ENCODE measurements around the gene EFNB2. TPM values are rescaled to one million over a fixed set of nuclear protein-coding genes. Genes with fewer than 3 reads are reported as not detected.

EFNB2 gene
- polyA plus RNA-seq, 3 donors = not detected

- no peak overlapping the region for H3K4me3 Mint-ChIP-seq
- H3K4me2 ChIP-seq (replicated peaks; ENCODE audit: extremely low read depth, low read length, poor library complexity, severe bottlenecking) = no peak overlapping the region
- H3K79me2 ChIP-seq (ENCODE audit: insufficient read depth, low read length) = no peaks in the 10 kb centered on the region
- WGBS (ENCODE audit: insufficient coverage) = no CpG with 5 or more reads among the region's 3 CpGs
- TF ChIP-seq CTCF (IDR thresholded peaks at IDR 0.05) = no peak
- DNase-seq = no peak
- peaks cover 27 to 37% (median 34%) of the 10 kb centered on the region in 3 donors for H3K27me3 Mint-ChIP-seq (ENCODE audit: low read depth in 3 of 3)
- peaks cover 23% of the 10 kb centered on the region for H3K4me1 Mint-ChIP-seq
- peaks cover 7 to 21% of the 10 kb centered on the region in 2 donors for H3K36me3 ChIP-seq (replicated peaks in 1 of 2; ENCODE audit: control insufficient read depth in 1 of 2, insufficient read depth in 2 of 2, low read length in 2 of 2)
- H2AFZ ChIP-seq (ENCODE audit: insufficient read depth, low read depth, low read length, poor library complexity, severe bottlenecking) = no peak overlapping the region
- no peak overlapping the region for H3K27ac Mint-ChIP-seq
- intact Hi-C loops (cut with micrococcal nuclease) = no loop called here
- no peak overlapping the region for H3K4me3 ChIP-seq (replicated peaks in 1 of 3; ENCODE audit: low read depth in 2 of 3, low read length in 3 of 3)
- H3K27ac ChIP-seq (ENCODE audit: low read depth in 1 of 2, low read length in 2 of 2) = no peak overlapping the region
- H3K4me1 ChIP-seq (ENCODE audit: control insufficient read depth in 1 of 2, insufficient read depth in 2 of 2, low read length in 2 of 2) = peaks cover 24 to 34% of the 10 kb centered on the region in 2 donors
- H4K20me1 ChIP-seq (ENCODE audit: insufficient read depth, low read length) = peaks cover 15% of the 10 kb centered on the region
- peaks cover 0 to 9% of the 10 kb centered on the region in 2 donors for H3K9me3 ChIP-seq (replicated peaks in 1 of 2; ENCODE audit: control insufficient read depth in 1 of 2, insufficient read depth in 1 of 2, low read length in 2 of 2)
- H3K27me3 ChIP-seq (ENCODE audit: control insufficient read depth in 2 of 2, insufficient read depth in 2 of 2, low read length in 2 of 2) = peaks cover 22 to 37% of the 10 kb centered on the region in 2 donors
- H3K9me3 Mint-ChIP-seq = peaks cover 0 to 6% (median 2%) of the 10 kb centered on the region in 7 donors
- H3K9ac ChIP-seq (ENCODE audit: insufficient read depth, low read length, poor library complexity, severe bottlenecking) = no peak overlapping the region
- peaks cover 18 to 20% of the 10 kb centered on the region in 2 donors for H3K36me3 Mint-ChIP-seq
These were observed 2.1 kb upstream of the EFNB2 start for GRCh38 chr13:106537521-106537920.

- Histone ChIP-seq H3K79me2 (ENCODE audit: insufficient read depth, low read length) (no peaks in the 10 kb centered on the region), H3K4me1 (ENCODE audit: control insufficient read depth in 1 of 2, insufficient read depth in 2 of 2, low read length in 2 of 2) (peaks cover 24 to 34% of the 10 kb centered on the region in 2 donors), H3K9ac (ENCODE audit: insufficient read depth, low read length, poor library complexity, severe bottlenecking) (peak overlapping the region; percentile 16), H2AFZ (ENCODE audit: insufficient read depth, low read depth, low read length, poor library complexity, severe bottlenecking) (peak overlapping the region; percentile 77), H3K9me3 (replicated peaks in 1 of 2; ENCODE audit: control insufficient read depth in 1 of 2, insufficient read depth in 1 of 2, low read length in 2 of 2) (peaks cover 0 to 15% of the 10 kb centered on the region in 2 donors), H4K20me1 (ENCODE audit: insufficient read depth, low read length) (peaks cover 10% of the 10 kb centered on the region), H3K27me3 (ENCODE audit: control insufficient read depth in 2 of 2, insufficient read depth in 2 of 2, low read length in 2 of 2) (peaks cover 33 to 48% of the 10 kb centered on the region in 2 donors), H3K4me2 (replicated peaks; ENCODE audit: extremely low read depth, low read length, poor library complexity, severe bottlenecking) (peak overlapping the region; percentile 91), H3K36me3 (replicated peaks in 1 of 2; ENCODE audit: control insufficient read depth in 1 of 2, insufficient read depth in 2 of 2, low read length in 2 of 2) (peaks cover 5 to 11% of the 10 kb centered on the region in 2 donors), H3K4me3 (replicated peaks in 1 of 3; ENCODE audit: low read depth in 2 of 3, low read length in 3 of 3) (peak overlapping the region; percentile 48 to 77 (median 52)), H3K27ac (ENCODE audit: low read depth in 1 of 2, low read length in 2 of 2) (no peak overlapping the region)
- peak; percentile 72 to 78 (median 74) for DNase-seq
- Mint-ChIP-seq H3K4me3 (peak overlapping the region; percentile 87 to 97), H3K4me1 (peaks cover 24% of the 10 kb centered on the region), H3K9me3 (peaks cover 0 to 6% (median 4%) of the 10 kb centered on the region in 7 donors), H3K27ac (peak overlapping the region in 2 of 7 donors; percentile 78 to 85), H3K36me3 (peaks cover 11 to 15% of the 10 kb centered on the region in 2 donors), H3K27me3 (ENCODE audit: low read depth in 3 of 3) (peaks cover 38 to 47% (median 44%) of the 10 kb centered on the region in 3 donors)
- 0% methylated on average over 42 of the region's 50 CpGs for WGBS (ENCODE audit: insufficient coverage)
- intact Hi-C loops (cut with micrococcal nuclease) = no loop called here
- TF ChIP-seq CTCF (IDR thresholded peaks at IDR 0.05) = peak; percentile 99
These were observed 977 bp upstream of the EFNB2 start for GRCh38 chr13:106536244-106537034.

All from CD14-positive monocyte (primary cell).